GM21423 (cell line): Measurements from ENCODE around the gene ATR.
A peak's percentile ranks its signal among the peaks of the same experiment; 100 is the strongest.
"Not testable (repeated sequence)": the region's sequence is repeated elsewhere in the genome, so short reads cannot be mapped to it uniquely, and the experiment has no call there.

Source experiments
- ATAC-seq: cut with Tn5 transposase; IDR thresholded peaks from one replicate; pipeline ENCODE4 v1.9.1; 2021; ENCODE audit warnings: mild to moderate bottlenecking, moderate library complexity; ENCODE audit not compliant: unreplicated experiment

Gene ATR

DNA sequence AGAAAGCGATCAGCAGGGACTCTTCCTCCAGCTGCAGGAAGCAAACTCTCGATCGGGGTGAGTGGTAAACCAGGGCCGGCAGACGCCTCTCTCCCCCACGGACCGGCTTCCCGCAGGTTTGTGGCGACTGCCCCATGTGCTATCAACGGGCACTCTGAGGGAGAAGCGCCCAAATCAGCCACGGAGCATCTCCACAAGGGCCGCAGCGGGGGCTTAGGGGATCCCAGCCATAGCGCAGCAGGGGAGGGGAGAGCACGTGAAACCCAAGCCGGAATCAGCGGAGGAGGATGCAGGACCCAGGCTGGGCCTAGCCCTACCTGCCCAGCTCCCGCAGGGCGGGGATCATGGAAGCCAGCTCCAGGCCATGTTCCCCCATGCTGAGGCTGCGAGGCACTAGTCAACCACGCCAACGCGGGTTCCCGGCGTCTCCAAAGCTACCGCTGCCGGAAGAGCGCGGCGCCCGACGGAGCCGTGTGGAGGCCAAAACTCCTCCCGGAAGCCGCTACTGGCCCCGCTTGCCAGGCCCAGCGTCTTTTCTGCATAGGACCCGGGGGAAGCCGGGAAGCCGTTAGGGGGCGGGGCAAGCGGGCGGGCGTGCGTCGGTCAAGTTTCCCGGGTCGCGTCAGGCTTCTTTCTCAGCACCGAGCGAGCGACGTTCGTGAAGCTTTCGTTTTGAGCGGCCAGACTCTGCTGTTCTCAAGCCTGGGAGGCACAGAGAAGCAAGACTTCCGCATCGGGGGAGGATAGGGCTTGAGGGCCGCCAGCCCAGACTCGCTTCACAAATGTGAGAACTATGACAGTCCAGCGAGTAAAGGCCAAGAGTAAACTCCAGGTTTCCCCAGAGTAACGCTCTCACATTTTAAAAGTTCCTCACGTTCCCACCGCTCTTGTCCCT lies at the start of gene ATR:
TSS of gene ATR (minus strand) at position 405 of the 895 bp plus-strand sequence. CDS start at position 376, 29 bp downstream.
- peak; percentile 94 for ATAC-seq

DNA sequence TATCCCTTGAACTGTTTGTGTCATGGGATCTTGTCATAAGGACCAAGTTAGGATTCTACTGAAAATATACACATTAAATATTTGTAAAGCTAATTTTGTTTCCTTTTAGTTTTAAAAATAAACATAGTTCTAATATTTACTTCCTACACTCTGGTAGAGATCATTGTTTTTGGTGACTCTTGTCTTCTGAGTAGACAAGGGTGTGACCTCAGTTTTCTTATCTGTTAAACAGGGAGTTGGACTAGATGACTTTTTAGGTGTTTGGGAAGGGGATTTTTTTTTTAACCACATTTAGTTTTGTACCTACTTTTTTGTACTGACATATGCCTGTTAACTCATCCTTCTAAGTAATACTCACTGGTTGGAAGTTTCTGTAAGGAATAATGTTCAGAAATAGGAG lies 48.4 kb upstream of the ATR start:
- ATAC-seq: no peak

DNA sequence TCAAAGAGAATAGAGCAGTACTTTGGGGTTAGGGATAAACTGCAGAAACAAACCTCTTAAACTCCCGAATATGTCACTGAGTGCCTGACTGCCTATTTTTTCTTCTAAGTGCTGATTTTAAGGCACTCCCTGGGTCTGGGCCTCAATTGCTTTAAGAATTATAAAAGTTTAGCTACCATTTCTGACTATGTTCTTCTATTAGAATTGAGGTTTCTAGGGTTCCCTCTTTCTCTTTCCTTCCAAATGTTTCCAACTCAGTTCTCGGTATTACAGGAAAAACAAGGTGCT lies 46.6 kb upstream of the ATR start:
- no peak for ATAC-seq

DNA sequence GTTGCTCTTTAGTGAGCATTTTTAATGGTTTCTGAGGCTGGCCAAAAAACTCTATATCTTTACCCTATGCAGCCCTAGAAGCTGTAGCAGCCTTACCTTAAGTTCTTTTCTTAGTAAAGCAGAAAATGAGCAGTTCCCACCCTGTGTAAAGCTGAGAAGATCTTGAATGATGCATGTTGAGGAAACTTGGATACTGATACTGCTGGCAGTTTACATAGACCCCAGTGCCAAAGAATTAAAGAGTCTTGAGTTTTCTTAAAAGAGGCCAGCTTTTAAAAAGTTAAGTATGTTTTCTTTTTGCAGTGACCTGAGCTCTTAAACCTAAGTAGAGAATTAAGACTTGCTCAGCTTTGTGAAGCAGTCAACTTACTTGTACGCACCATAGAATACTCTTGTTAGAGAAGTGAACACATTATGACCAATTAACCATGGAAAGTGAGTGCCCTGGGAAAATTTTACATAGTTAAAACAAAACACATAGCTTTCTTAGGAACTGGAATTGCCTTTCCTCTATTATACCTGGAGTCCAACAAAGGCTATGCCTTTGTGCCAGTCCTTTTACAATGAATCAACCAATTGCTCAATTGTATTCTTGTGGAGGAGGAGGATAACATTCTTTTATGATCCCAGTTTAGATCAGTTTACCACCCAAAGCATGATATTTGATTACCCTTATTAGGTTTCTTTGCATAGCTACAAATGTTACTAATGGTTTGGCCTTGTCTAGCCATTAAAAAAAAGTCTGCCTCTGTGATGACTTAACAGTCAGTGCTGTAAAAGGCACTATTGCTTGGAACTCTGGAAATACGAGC lies 46.0 kb upstream of the ATR start:
- ATAC-seq: no peak

DNA sequence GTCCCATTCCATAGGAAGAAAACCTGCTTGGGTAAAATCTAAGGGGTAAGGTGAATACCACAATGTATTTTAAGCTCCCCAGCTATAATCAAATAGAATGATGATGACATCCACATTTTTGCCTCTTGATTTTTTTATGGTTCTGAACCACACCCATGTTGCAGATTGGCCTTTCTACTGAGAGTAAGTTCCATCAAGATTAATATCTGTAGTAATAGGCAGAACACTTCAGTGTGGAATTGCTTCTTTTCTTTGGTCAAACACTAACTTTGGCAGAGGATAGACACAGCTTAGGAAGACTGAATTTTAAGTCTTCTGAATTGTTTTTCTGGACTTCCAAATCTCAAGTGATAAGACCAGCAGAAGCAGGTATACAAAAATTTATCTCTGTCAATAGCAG lies 44.7 kb upstream of the ATR start:
- no peak for ATAC-seq

DNA sequence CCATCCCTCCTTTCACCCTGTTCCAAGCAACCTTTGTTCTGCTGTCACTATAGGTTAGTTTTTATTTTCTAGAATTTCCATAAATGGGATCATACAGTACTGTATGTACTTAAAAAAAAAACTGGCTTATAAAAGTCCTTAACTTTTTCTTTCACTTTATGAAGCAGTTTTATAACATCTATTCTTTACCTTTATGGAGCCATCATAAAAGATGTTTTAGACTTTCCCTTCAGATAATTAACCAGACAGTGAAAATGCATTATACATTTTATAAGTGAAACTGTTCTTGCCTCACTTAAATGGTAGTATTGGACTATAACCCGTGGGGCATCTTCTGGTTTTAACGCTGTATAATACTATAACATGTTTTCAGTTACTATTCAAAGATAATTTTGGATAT lies 43.9 kb upstream of the ATR start:
- ATAC-seq: no peak

DNA sequence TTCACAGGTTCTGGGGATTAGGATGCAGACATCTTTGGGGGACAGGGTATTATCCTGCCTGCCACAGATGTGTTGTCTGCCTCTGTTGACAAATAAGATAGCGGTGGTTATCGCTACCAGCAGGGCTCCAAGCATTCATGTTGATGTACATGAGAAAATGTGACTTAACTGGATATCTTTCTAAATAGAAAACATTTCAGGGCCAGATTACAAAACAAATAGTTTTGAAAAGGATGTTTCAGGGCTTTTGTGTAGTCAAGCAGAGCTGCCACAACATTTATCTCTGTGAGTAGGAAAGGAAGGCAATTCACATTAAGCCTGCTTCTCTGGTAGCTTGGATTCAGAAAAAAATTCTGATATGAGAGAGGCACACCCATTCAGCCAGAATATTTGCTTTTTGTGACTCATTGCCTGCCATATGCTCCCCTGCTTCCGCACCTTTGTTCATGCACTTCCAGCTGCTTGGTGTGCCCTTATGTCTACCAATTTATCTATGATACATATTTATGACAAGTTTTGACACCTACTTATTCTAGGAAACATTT lies 40.5 kb upstream of the ATR start:
- no peak for ATAC-seq

DNA sequence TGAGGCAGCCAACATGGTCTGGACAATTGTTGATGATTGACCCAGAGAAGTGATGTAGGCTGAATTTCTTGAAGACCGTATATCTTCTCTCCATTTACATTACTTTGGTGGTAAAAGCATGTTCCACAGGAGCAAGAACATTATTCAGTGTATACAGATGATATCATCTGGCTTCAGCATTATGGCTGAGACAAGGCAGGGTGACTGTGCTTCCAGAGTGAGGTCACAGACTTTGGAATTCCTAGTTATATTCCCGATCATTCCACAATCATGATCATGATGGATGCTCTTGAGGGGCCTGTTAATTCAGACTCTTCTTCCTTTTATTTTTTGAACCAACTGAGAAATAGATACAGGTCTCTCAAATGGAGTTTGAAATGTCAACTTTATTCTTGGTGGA lies 36.6 kb upstream of the ATR start:
- ATAC-seq: no peak

DNA sequence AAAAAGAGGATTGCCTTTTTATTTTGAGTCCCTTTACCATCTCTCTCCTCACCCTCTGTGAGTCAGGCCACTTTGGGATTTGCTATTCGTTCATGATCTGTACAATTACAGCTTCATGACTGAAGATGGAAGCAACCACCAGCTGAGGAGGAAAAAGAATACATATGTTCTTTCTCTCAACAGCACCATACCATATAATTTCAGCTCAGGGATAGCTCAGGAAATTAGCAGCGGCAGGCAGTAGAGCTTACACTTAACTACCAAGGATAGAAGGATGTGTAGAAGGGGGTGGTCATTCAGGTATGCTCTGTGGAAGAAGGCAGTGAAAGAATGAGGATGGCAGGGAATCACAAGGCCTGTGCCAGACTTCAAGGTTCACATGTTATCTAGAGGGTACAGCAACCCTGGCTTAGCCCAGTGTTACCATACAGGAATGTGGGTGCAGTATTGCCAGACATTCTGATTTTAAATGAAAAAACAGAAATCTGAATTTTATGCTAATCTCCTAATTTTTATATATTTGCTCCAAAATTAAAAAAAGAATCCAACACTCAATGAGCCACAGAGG lies 35.6 kb upstream of the ATR start:
- ATAC-seq: no peak

DNA sequence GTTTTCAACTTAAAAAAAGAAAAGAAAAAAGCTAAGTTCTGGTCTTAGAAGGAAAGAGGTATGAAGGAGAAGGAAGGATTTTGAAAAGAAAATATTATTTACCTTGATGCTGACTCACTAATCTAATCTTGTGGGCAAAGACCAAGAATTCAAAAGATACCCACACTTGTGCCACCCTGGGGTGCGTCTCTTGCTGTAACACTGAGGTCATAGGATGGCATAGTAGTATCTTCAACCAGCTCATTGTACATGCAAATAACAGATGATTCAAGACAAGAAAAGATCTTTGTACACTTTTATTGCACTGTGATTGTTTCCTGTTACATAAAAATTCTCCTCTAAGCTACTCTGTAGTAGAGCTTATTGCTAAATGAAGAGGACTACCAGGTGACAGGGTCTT lies 35.0 kb upstream of the ATR start:
- ATAC-seq: no peak

DNA sequence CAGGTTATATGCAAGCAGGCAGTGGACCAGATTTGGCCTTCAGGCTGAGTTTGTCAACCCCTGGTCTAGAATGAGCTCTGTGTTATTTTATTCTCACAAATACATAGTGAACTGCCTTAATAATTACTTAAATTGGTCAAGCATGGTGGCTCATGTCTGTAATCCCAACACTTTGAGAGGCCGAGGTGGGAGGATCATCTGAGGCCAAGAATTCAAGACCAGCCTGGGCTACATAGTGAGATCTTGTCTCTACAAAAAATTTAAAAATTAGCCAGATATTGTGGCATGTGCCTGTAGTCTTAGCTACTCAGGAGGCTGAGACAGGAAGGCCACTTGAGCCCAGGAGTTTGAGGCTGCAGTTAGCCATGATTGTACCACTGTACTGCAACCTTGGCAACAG lies 32.7 kb upstream of the ATR start:
- no peak for ATAC-seq

DNA sequence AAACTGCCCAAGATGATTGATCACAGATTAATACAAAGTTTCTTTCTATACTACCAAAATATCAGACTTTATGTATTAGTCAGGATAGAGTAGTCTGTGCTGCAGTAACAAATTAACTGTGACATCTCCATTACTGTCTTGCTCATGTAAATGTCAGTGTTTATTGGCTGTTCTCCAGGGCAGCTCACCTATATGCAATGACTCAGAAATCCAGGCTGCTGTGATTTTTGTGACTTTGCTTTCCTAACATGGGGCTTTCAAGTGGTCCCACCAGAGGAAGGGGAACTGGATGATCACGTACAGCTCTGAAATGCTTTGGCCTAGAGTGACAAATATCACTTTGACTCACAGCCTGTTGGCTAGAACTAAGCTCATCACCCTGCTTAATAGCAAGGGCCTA lies 30.6 kb upstream of the ATR start:
- no peak for ATAC-seq

DNA sequence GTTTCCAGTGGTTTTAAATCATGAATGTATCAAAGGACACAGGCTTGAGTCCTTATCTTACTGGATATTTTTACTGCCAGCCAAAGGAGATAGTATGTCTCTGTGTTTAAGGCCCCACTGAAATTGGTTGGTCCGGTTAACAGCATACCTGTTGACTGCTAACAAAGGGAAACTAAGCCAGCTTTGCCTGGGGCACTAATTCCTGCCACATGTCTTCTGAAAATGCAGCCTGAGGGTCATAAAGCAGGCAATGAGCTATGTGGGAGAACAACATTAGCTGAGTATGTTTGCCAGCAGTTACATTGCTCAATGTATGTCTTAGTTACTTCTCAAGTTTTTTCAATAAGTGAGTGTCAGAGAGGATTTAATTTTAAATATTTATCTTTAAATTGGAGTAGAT lies 30.1 kb upstream of the ATR start:
- no peak for ATAC-seq

DNA sequence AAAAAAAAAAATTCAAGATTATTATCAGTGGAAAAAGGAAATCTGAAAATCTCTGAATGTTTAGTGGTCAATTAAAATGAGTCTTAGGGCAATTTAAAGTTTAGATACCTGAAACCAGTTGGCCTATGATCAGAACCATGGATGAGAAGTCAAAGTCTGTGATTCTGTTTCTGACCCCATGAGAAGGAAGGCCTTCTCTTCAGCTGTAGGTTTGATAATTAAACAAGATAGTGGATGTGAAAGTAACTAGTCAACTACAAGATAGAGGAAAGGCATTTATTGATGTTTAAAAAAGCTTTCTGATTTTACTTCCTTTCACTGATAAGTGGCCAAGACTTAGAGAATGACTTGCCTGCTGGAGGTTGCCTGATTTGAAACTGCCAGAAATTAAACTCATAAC lies 26.4 kb upstream of the ATR start:
- no peak for ATAC-seq

DNA sequence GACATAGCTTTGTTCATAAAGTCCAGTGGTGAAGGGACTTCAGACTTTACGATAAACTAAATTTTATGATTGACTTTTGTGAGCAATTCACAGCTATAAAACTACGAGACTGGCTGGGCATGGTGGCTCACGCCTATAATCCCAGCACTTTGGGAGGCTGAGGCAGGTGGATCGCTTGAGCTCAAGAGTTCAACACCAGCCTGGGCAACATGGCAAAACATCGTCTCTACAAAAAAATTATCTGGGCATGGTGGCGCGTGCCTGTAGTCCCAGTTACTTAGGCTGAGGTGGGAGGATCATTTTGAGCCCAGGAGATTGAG lies 24.8 kb upstream of the ATR start:
- ATAC-seq: not testable (repeated sequence)

DNA sequence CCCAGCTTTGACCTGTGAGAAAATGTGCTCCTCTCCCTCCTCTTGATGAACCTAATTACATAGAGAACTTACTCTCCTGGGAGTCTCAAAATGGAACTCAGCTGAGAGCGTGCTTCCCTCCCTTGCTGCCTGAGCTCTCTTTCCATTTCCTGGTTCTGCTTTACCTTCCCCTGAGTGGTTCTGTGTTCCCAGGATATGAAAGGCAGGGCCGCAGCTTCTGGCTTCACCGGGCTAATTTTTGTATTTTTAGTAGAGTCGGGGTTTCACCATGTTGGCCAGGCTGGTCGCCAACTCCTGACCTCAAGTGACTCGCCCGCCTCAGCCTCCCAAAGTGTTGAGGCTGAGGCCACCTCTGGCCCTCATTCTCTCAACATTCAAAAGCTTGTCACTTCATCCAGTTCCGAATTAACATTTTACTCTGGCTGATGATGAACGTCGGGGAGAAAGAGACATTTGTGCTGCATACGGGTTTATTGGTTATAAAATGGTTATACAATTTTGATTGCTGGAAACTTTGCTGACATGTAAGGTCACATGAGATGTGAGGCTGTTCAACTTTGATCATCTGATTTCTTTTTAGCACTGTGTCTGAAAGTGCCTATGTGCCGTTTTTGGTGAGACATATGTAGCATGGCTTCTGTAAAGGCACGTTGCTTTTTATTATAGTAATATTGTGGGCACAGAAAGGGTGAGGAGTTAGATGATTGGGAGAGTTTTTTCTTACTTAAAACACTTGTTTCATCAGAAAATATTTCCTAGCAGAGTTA lies 24.3 kb upstream of the ATR start:
- no peak for ATAC-seq

DNA sequence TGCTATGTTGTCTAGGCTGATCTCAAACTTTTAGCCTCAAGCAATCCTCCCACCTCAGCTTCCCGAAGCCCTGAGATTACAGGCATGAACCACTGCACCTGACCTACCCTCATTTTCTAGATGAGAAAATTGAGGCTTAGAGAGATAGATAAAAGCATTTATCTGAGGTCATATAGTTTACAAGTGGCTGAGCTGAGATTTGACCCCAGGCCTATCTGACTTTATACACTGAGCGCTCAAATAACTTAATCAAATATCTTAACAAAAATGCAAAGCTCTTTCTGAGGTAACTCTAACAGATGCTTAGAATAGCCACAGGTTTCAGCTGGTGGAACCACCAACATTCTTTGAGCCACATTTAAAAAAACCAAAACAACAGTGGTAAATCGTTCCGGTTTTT lies 23.2 kb upstream of the ATR start:
- no peak for ATAC-seq

DNA sequence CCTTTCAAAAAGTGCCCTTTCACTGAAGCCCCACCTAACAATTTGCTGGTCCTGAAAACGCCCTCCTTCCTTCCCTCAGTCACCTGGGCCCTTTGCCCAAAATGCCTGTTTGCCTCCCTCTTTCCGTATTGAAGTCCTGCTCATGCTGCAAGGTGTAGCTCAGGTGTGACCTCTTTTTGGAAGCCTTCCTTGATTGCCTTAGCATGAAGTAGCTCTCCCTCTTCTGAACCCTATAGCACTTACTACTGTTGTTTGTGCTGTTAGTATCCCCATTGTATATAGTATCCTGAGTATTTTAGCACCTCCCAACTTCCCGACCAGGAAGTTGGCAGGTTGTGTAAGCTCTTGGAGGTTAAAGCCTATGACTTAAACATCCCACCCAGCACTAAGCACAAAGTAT lies 19.4 kb upstream of the ATR start:
- no peak for ATAC-seq

DNA sequence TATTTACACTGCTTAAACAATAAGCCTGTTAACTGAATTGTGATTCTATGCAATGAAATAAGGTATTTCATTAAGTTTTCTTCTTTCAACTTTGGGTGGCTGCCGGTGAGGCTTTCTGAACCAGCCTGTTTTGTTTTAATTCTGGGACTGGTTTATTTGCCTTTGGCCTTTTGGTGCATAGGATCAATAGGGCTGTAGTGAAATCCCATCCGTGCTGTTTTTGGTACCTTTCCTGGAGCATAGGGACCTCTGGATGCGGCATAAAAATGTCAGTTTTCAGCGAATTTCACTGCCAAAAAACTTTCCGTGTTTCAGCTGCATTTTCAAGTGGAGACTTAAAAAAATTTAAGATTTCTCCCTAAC lies 18.2 kb upstream of the ATR start:
- no peak for ATAC-seq

DNA sequence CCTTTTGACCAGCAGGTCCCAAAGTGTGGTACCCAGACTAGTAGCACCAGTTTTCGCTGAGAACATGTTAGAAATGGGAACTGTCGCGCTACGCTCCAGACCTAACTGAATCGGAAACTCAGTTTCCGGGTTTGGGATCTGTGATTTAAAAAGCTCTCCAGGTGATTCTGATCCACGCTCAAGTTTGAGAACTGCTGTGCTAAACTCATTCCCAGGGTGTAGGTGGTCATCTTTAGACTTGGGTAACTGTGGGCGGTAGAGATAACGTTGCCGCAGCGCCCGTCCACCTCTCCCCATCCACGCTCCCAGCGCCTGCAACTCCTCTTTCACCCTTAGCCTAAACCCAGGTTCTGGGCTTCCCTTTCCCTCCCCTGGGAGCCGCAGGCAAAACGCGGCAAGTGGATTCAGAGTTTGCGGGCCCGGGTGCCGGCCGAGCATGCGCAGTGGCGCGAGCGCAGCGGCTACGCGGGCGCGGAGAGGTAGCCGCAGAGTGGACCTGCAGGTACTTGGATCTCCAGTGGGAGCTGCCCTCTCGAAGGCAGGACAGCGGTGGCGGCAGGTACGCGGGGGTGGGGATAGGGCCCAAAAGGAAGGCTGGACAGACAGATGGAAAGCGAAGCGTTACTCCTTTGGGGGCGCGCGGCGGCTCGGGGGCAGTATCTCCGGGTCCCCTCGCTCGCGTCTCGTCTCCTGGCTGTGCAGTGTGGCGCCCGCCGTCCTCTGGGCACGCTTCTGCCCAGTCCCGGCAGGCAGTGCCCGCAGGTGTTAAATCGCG lies 17.6 kb upstream of the ATR start, which contains the start of gene PLS1:
TSS of gene PLS1 (plus strand) at position 443 of the 775 bp plus-strand sequence. CDS start 67,845 bp downstream, outside the sequence.
- peak; percentile 73 for ATAC-seq
